Measurements from ENCODE around the gene ZNF555. TPM values are rescaled to one million over a fixed set of nuclear protein-coding genes. Genes with fewer than 3 reads are reported as not detected.

The ZNF555 gene
- total and polyA plus RNA-seq, 9 of the 15 experiments (the other 6 are each of a cell fraction or from before 2014, with no cell fraction given), result 2.0 to 6.7 (median 5.4) TPM

GRCh38 chr19:2819540-2820111 lies 21.6 kb upstream of the ZNF555 start, which contains the start of gene ZNF554 (continued):
- no peak for TF ChIP-seq NKRF (IDR thresholded peaks at IDR 0.05; ENCODE audit: borderline replicate concordance)
- no peak for TF ChIP-seq ZNF197 (CRISPR knock-in tag; IDR thresholded peaks at IDR 0.05; ENCODE audit: low read depth)
- TF ChIP-seq ZNF785 (CRISPR knock-in tag; IDR thresholded peaks at IDR 0.05), result no peak
- TF ChIP-seq POLR3A (IDR thresholded peaks at IDR 0.05; ENCODE audit: borderline replicate concordance, extremely low read depth, insufficient read depth, insufficient read length), result no peak
- TF ChIP-seq IRF2 (CRISPR knock-in tag; IDR thresholded peaks at IDR 0.05), result no peak
- TF ChIP-seq SMARCC2 (IDR thresholded peaks at IDR 0.05; ENCODE audit: low read depth), result no peak
- peak; percentile 84 to 93 for TF ChIP-seq MAZ (CRISPR knock-in tag; conservative IDR thresholded peaks at IDR 0.05 in 1 of 2, IDR thresholded peaks at IDR 0.05 in 1 of 2)
- no peak for TF ChIP-seq ZKSCAN3 (CRISPR knock-in tag; IDR thresholded peaks at IDR 0.05)
- TF ChIP-seq GTF3C2 (IDR thresholded peaks at IDR 0.05; ENCODE audit: borderline replicate concordance, extremely low read depth, insufficient read length), result no peak
- TF ChIP-seq STAT5B (CRISPR knock-in tag; IDR thresholded peaks at IDR 0.05), result no peak
- no peak for TF ChIP-seq ZNF444 (CRISPR knock-in tag; IDR thresholded peaks at IDR 0.05)
- TF ChIP-seq ZNF23 (CRISPR knock-in tag; IDR thresholded peaks at IDR 0.05), result no peak
- no peak for TF ChIP-seq NEUROD1 (IDR thresholded peaks at IDR 0.05; ENCODE audit: borderline replicate concordance, low read depth, low read length, partially characterized antibody)
- no peak for TF ChIP-seq POLR2H (tag; IDR thresholded peaks at IDR 0.05; ENCODE audit: low read depth)
- TF ChIP-seq ZNF644 (tag; IDR thresholded peaks at IDR 0.05; ENCODE audit: low read depth), result 0 out of 2 replicates have a peak, but pooled peaks have one; percentile 59
- no peak for TF ChIP-seq RBM34 (IDR thresholded peaks at IDR 0.05; ENCODE audit: borderline replicate concordance, insufficient read depth, low read length)
- no peak for TF ChIP-seq ZNF146 (CRISPR knock-in tag; IDR thresholded peaks at IDR 0.05; ENCODE audit: unreplicated experiment)
- no peak for TF ChIP-seq GATA2 (CRISPR knock-in tag; IDR thresholded peaks at IDR 0.05)
- no peak for TF ChIP-seq TFAM (CRISPR knock-in tag; conservative IDR thresholded peaks at IDR 0.05)
- TF ChIP-seq FUS (optimal IDR thresholded peaks at IDR 0.05; ENCODE audit: low read depth, low read length), result no peak
- no peak for TF ChIP-seq ZNF561 (CRISPR knock-in tag; conservative IDR thresholded peaks at IDR 0.05)
- no peak for TF ChIP-seq ZNF224 (CRISPR knock-in tag; IDR thresholded peaks at IDR 0.05)
- peak; percentile 76 for TF ChIP-seq U2AF1 (optimal IDR thresholded peaks at IDR 0.05; ENCODE audit: low read depth, low read length)
- TF ChIP-seq ZBTB9 (CRISPR knock-in tag; IDR thresholded peaks at IDR 0.05), result peak; percentile 66; the same call in 1 of the 2 replicates

Data from K562 (cell line).